Glomerular endothelial cell (primary cell): ENCODE results near the gene TAF11L2. TPM values are rescaled to one million over a fixed set of nuclear protein-coding genes. Genes with fewer than 3 reads are reported as not detected.
"Not testable (repeated sequence)": the region's sequence is repeated elsewhere in the genome, so short reads cannot be mapped to it uniquely, and the experiment has no call there.

Experiments
- DNase-seq: peaks from one replicate; pipeline ENCODE4 v3.0.0-alpha.2; 2011; ENCODE audit warnings: low read depth, low spot score; ENCODE audit errors: extremely low read depth
- total RNA-seq: library from RNA; depleted of rRNA; stranded (reverse); fragments of >200 nt; gene quantifications from 2 replicates; pipeline ENCODE4 v1.2.3, GENCODE V29; 2015

Gene TAF11L2
- total RNA-seq, 1 donor from 2014 or later, result not detected

DNA sequence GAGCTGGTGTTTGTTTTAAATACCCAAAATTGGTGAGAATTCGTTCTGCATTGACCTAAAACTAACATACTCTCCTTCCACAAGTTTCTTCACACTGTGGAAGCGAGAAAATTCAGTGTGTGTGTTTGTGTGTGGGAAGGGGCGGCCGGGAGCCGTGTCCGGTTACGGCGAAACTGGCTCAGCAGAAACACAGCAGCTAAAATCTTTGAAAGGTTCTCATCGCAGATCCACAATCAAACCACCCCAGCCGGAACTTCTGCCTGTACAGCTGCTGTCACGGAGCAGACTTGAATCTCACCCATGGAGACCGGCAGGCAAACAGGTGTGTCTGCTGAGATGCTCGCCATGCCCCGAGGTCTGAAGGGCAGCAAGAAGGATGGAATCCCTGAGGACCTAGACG, 26.9 kb downstream of the TAF11L2 start, which contains the start of gene TAF11L5:
TSS of gene TAF11L5 (plus strand) at position 301 of the 400 bp plus-strand sequence.
- not testable (repeated sequence) for DNase-seq

DNA sequence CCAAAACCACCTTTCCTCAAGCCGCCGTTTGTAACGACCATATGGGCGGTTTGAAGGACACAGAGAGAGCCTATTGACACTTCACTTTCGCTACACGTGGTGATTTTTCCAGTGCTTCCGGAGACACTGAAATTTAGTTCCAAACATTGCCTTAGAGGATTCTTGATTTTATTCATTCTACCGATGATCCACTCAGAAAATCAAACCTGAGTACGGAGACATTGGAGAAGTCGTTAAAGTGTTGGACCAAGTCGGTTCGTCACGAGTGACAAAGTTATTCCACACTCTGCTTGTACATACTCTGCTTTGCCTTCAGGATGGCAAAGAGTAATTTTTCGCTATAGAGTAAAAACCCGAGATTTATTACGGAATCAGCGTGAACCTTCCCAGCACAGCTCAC, 28.5 kb downstream of the TAF11L2 start:
- DNase-seq, result not testable (repeated sequence)

DNA sequence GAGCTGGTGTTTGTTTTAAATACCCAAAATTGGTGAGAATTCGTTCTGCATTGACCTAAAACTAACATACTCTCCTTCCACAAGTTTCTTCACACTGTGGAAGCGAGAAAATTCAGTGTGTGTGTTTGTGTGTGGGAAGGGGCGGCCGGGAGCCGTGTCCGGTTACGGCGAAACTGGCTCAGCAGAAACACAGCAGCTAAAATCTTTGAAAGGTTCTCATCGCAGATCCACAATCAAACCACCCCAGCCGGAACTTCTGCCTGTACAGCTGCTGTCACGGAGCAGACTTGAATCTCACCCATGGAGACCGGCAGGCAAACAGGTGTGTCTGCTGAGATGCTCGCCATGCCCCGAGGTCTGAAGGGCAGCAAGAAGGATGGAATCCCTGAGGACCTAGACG, 30.3 kb downstream of the TAF11L2 start, which contains the start of gene TAF11L6:
TSS of gene TAF11L6 (plus strand) at position 301 of the 400 bp plus-strand sequence.
- DNase-seq, result not testable (repeated sequence)

Other genes with a start within 250 kb of the TAF11L2 start
- not detected in 2 replicates for gene TAF11L3, start 20.1 kb downstream of the TAF11L2 start, total RNA-seq
- gene TAF11L4, start 23.6 kb downstream of the TAF11L2 start, total RNA-seq, result not detected in 2 replicates
- not detected in 2 replicates for gene TAF11L5, start 27.0 kb downstream of the TAF11L2 start, total RNA-seq
- not detected in 2 replicates for gene TAF11L6, start 30.4 kb downstream of the TAF11L2 start, total RNA-seq
- gene TAF11L7, start 87.5 kb downstream of the TAF11L2 start, total RNA-seq, result not detected in 2 replicates
- gene TAF11L8, start 92.7 kb downstream of the TAF11L2 start, total RNA-seq, result not detected in 2 replicates
- not detected in 2 replicates for gene TAF11L9, start 96.2 kb downstream of the TAF11L2 start, total RNA-seq
- not detected in 2 replicates for gene TAF11L10, start 99.6 kb downstream of the TAF11L2 start, total RNA-seq
- not detected in 2 replicates for gene TAF11L11, start 106.0 kb downstream of the TAF11L2 start, total RNA-seq
- not detected in 2 replicates for gene TAF11L12, start 112.2 kb downstream of the TAF11L2 start, total RNA-seq
- gene TAF11L13, start 133.9 kb downstream of the TAF11L2 start, total RNA-seq, result not detected in 2 replicates
- gene TAF11L14, start 136.2 kb downstream of the TAF11L2 start, total RNA-seq, result not detected in 2 replicates